Occipital lobe (tissue), 2 donors: ENCODE data around the gene KLK11. TPM values are rescaled to one million over a fixed set of nuclear protein-coding genes. Genes with fewer than 3 reads are reported as not detected.
"Not testable (repeated sequence)": the region's sequence is repeated elsewhere in the genome, so short reads cannot be mapped to it uniquely, and the experiment has no call there.

ENCODE experiments used
- DNase-seq: peaks from one replicate; lab custom pipeline; 2025; lab: John Stamatoyannopoulos, UW
- total RNA-seq: library from RNA; depleted of rRNA; stranded (reverse); fragments of >200 nt; gene quantifications from one replicate; pipeline ENCODE4 v1.2.3, GENCODE V29; 2014

The KLK11 gene
- total RNA-seq, 1 donor from 2014 or later: not detected

GRCh38 chr19:51006406-51006805 is 20.0 kb downstream of the KLK11 start:
- DNase-seq: no peak

- no peak for DNase-seq
Measured at GRCh38 chr19:51005248-51005647, 21.2 kb downstream of the KLK11 start.

GRCh38 chr19:51003316-51003715 is 23.1 kb downstream of the KLK11 start:
- no peak for DNase-seq

- no peak for DNase-seq
Measured at GRCh38 chr19:51002542-51003311, 23.7 kb downstream of the KLK11 start.

GRCh38 chr19:51002089-51002532 is 24.3 kb downstream of the KLK11 start:
- no peak for DNase-seq

- DNase-seq: no peak
Measured at GRCh38 chr19:51001515-51001914, 24.9 kb downstream of the KLK11 start, which contains the start of gene KLK8. Gene KLK8, minus strand, starts transcription at chr19:51001604. Its CDS starts 437 bp downstream, at chr19:51001167.

- no peak for DNase-seq
Measured at GRCh38 chr19:51000981-51001380, 25.4 kb downstream of the KLK11 start.

GRCh38 chr19:51000426-51000825 is 26.0 kb downstream of the KLK11 start:
- DNase-seq: no peak

GRCh38 chr19:50998686-50999085 is 27.7 kb downstream of the KLK11 start:
- DNase-seq: no peak

- DNase-seq: no peak
Measured at GRCh38 chr19:50998061-50998460, 28.4 kb downstream of the KLK11 start.

- DNase-seq: no peak
Measured at GRCh38 chr19:50994129-50994528, 32.3 kb downstream of the KLK11 start.

GRCh38 chr19:50992666-50993035 is 33.8 kb downstream of the KLK11 start:
- DNase-seq: no peak

- not testable (repeated sequence) for DNase-seq
Measured at GRCh38 chr19:50984416-50984815, 42.0 kb downstream of the KLK11 start.

GRCh38 chr19:50983625-50984292 is 42.7 kb downstream of the KLK11 start, which contains the start of gene KLK7:
Gene KLK7, minus strand, starts transcription at chr19:50983917. Its CDS starts 1,518 bp downstream, at chr19:50982399.
- DNase-seq: no peak

- no peak for DNase-seq
Measured at GRCh38 chr19:50982186-50982585, 44.2 kb downstream of the KLK11 start.

- DNase-seq: no peak
Measured at GRCh38 chr19:50981587-50982146, 44.7 kb downstream of the KLK11 start.

GRCh38 chr19:50980208-50980607 is 46.2 kb downstream of the KLK11 start:
- DNase-seq: no peak

GRCh38 chr19:50979758-50980157 is 46.7 kb downstream of the KLK11 start:
- DNase-seq: no peak

- DNase-seq: no peak
Measured at GRCh38 chr19:50978772-50979390, 47.5 kb downstream of the KLK11 start.

- DNase-seq: no peak
Measured at GRCh38 chr19:50977626-50978025, 48.8 kb downstream of the KLK11 start.

GRCh38 chr19:50975766-50976165 is 50.6 kb downstream of the KLK11 start:
- DNase-seq: no peak
